HG02588 (cell line): ENCODE data around the gene FAT1.
"Not testable (repeated sequence)": the region's sequence is repeated elsewhere in the genome, so short reads cannot be mapped to it uniquely, and the experiment has no call there.

Source experiments
- ATAC-seq: cut with Tn5 transposase; IDR thresholded peaks from one replicate; pipeline ENCODE4 v1.9.1; 2021; ENCODE audit warnings: mild to moderate bottlenecking, moderate library complexity; ENCODE audit not compliant: unreplicated experiment

FAT1 gene, protein sequence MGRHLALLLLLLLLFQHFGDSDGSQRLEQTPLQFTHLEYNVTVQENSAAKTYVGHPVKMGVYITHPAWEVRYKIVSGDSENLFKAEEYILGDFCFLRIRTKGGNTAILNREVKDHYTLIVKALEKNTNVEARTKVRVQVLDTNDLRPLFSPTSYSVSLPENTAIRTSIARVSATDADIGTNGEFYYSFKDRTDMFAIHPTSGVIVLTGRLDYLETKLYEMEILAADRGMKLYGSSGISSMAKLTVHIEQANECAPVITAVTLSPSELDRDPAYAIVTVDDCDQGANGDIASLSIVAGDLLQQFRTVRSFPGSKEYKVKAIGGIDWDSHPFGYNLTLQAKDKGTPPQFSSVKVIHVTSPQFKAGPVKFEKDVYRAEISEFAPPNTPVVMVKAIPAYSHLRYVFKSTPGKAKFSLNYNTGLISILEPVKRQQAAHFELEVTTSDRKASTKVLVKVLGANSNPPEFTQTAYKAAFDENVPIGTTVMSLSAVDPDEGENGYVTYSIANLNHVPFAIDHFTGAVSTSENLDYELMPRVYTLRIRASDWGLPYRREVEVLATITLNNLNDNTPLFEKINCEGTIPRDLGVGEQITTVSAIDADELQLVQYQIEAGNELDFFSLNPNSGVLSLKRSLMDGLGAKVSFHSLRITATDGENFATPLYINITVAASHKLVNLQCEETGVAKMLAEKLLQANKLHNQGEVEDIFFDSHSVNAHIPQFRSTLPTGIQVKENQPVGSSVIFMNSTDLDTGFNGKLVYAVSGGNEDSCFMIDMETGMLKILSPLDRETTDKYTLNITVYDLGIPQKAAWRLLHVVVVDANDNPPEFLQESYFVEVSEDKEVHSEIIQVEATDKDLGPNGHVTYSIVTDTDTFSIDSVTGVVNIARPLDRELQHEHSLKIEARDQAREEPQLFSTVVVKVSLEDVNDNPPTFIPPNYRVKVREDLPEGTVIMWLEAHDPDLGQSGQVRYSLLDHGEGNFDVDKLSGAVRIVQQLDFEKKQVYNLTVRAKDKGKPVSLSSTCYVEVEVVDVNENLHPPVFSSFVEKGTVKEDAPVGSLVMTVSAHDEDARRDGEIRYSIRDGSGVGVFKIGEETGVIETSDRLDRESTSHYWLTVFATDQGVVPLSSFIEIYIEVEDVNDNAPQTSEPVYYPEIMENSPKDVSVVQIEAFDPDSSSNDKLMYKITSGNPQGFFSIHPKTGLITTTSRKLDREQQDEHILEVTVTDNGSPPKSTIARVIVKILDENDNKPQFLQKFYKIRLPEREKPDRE (N-terminal part only)

GRCh38 chr4:186723292-186724057 lies at the start of gene FAT1:
Gene FAT1, minus strand, starts transcription at chr4:186723856. Its CDS starts 14,029 bp downstream, at chr4:186709827.
- ATAC-seq, result no peak

GRCh38 chr4:186772936-186773487 lies 49.4 kb upstream of the FAT1 start:
- no peak for ATAC-seq

GRCh38 chr4:186771624-186772023 lies 48.0 kb upstream of the FAT1 start:
- ATAC-seq, result no peak

DNA sequence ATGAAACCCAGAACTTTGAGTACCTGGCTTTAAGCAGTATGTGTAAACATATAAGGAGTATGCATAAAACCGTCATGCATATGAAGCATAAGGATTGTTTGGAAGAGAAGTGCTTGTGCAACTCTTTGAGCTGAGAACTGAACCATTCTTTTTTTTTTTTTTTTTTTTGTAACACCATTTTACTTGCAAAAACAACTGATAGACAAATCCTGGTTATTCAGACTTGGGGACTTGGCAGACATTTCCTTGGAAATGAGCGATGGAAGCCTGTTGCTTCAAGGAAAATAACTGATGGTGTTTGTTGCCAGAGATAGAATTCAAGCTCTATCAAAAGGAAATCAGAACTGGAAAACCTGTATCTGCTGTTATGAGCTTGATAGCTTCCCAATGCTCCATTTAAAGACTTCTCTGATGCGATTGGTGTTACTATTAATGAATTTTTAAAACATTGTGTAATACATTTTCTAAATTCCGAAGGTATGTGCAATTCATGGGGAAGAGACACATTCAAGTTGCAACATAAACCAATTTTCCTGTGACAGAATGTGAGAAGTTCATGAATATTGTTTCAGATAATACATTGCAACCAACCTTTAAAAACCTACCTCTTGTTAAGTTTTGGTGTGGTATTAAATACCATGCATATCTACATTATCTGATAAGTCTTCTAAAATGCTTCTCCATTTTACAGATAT lies 47.0 kb upstream of the FAT1 start:
- no peak for ATAC-seq

GRCh38 chr4:186767794-186768193 lies 44.1 kb upstream of the FAT1 start:
- no peak for ATAC-seq

DNA sequence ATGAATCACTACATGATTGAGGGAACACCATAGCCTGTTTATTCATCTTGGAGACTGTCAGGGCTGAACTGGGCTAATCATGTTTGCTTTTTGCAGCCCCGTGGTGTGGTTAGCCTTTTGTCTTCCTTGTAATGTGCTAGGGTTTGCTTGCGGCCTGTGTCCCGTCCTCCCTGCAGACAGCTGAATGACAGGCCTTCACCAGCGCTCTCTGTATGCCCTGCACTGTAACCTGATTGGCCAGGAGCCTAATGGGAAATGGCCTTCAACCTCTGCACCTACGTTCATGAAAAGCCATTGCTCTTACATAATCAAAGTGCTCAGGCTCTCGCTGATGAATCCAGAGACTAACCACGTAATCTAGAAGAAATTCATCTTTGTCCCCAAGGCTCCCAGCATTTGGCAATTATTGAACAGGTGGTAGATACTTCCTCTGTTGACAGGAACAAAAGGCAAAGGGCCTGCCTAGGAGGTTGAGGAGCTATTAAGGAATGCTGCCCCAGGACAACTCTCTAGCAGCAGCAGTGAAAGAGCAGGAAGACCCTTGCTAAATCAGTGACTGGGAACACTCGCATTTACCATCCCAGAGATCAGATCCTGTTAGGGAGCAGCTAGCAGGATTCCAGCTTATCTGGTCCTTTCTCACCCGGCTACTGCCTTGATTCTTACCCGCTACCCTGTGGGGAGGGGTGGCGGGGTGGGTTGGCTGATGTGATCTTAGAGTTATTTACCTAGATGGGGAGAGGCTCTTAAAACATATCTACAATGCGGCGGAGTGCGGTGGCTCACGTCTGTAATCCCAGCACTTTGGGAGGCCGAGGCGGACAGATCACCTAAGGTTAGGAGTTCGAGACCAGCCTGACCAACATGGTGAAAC lies 42.3 kb upstream of the FAT1 start:
- ATAC-seq, result no peak

DNA sequence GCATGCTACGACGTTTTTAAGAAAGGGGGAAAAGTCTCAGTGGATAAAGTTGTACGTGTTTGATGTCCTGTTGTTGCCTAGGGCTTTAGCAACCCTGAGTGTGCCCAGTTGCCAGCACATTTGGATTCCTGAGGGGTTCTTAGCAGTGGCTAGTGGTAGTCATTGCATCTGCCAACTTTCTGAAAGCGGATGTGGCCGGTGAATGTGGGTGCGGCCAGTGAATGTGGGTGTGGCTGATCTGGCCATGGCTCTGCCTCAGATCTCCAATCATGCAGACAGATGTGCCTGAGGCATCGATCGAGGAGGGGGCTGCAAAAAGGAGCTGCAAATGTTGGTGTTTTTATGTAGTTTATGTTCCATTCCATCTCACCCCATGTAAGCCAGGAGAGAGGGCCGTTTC lies 41.5 kb upstream of the FAT1 start:
- ATAC-seq, result no peak

DNA sequence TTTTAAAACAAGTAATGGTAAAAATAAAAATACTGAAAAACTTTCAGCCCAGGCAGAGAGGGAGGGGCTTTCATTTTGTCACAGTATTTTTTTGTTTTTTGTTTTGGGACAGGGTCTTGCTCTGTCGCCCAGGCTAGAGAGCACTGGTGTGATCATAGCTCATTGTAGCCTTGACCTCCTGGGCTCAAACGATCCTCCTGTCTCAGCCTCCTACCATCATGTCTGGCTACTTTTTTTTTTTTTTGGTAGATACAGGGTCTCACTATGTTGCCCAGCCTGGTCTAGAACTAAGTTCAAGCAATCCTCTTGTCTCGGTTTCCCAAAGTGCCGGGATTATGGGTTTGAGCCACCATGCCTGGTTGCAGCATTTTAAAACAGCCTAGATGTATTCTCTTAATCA lies 40.8 kb upstream of the FAT1 start:
- no peak for ATAC-seq

DNA sequence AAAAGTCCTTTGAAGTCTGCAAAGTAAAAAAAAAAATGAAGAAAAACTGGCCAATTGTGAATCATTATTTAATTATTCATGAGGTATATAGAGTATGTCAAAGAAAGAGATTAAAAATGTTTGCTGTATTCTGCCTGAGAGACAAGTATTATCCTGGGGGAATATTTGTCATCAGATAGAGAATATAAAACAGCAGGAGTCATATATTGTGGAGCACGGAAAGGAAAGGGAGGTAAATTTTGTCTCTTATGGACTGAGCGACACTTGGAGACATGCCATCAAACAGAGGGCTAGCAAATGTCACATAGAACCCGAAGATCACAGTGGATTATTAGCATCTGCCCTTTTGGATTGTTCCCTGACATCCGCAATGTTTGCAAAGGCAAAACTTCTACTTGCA lies 39.2 kb upstream of the FAT1 start:
- ATAC-seq, result no peak

DNA sequence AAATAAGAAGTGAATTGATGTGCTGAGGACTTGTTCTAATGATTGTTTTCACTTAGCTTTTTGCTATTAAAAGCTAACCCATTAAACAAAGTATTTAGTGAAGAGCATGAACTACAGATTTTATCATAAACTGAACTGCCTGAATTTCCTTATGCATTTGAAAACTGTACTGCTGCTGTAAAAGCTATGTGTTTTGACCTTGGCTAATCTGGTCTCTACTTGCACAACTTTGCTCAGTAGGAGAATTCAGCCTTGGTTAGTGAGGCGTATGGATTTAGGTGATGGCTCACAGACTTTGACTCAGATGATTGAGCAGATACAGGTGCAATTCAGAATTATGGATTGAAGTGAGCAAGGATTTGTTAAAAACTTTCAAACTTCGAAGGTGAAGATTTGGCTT lies 38.7 kb upstream of the FAT1 start:
- no peak for ATAC-seq

- ATAC-seq, result not testable (repeated sequence)
These were observed 38.3 kb upstream of the FAT1 start for GRCh38 chr4:186761956-186762355.

- ATAC-seq, result no peak
These were observed 37.7 kb upstream of the FAT1 start for GRCh38 chr4:186761393-186761792.

GRCh38 chr4:186760576-186760975 lies 36.9 kb upstream of the FAT1 start:
- no peak for ATAC-seq

DNA sequence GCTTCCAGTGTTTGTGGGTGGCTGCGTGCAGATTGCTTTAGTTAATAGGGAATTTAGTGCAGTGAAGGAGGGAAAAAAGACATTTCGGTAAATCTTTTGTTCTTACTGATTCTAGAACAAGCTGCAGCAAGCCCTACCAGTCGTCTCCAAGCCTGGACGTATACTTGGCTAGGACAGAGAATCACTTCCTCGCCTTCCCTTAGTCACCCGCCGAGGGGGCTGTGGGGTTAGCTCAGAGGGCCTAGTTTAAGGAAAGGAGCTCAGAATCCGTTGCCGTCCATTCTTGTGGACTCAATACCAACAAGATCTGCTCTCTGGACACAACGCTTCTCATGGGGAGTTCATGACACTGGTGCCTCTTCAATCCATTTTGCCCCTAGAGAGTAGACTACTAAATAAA lies 36.3 kb upstream of the FAT1 start:
- ATAC-seq, result no peak

DNA sequence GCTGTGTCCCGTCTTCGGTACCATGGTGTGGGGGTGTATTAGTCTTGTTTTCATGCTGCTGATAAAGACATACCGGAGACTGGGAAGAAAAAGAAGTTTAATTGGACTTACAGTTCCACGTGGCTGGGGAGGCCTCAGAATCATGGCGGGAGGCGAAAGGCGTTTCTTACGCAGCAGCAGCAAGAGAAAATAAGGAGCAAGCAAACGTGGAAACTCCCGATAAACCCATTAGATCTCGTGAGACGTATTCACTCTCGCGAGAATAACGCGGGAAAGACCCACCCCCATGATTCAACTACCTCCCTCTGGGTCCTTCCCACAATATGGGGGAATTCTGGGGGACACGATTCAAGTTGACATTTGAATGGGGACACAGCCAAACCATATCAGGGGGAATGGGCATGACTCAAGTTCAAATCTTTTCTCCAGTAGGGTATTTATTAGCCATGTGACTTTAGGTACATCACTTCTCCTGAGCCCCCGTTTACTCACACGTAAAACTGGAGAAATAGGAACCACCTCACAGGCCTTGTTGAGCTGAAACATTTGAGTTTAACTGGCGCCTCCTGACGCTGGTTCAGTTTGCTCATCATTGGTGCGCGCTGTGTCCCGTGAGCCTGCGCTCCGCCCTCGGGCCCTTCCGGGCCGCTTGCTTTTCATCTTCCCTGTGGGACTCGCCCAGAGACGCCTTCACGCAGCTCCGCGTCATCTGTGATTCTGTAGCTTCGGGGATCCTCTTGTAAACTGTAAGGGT lies 35.5 kb upstream of the FAT1 start:
- no peak for ATAC-seq

GRCh38 chr4:186757696-186758355 lies 34.2 kb upstream of the FAT1 start:
- no peak for ATAC-seq

- not testable (repeated sequence) for ATAC-seq
These were observed 32.9 kb upstream of the FAT1 start for GRCh38 chr4:186756550-186756949.
